Skeletal muscle tissue (tissue), 4 donors: ENCODE results near the gene CCDC69. TPM values are rescaled to one million over a fixed set of nuclear protein-coding genes. Genes with fewer than 3 reads are reported as not detected.
"Not testable (repeated sequence)": the region's sequence is repeated elsewhere in the genome, so short reads cannot be mapped to it uniquely, and the experiment has no call there.

Source experiments
- H3K27ac ChIP-seq: one replicate; pipeline ENCODE4 v1.7.0; 2013; ENCODE audit warnings: mild to moderate bottlenecking, low read depth, low read length, inconsistent platforms
- H3K27me3 ChIP-seq, 3 donors: one replicate each; pipeline ENCODE4 v1.7.0; 2013; ENCODE audit warnings: low read length in 3 of 3; ENCODE audit not compliant: control insufficient read depth in 3 of 3, insufficient read depth in 3 of 3
- H3K36me3 ChIP-seq, 3 donors: one replicate each; pipeline ENCODE4 v1.7.0; 2013; ENCODE audit warnings: low read length in 3 of 3; ENCODE audit not compliant: control insufficient read depth in 3 of 3, insufficient read depth in 3 of 3
- H3K4me1 ChIP-seq, 3 donors: one replicate each; pipeline ENCODE4 v1.7.0; 2013; ENCODE audit warnings: low read length in 3 of 3, mild to moderate bottlenecking in 3 of 3; ENCODE audit not compliant: control insufficient read depth in 3 of 3, insufficient read depth in 3 of 3
- H3K4me3 ChIP-seq, 3 donors: one replicate each; pipeline ENCODE4 v1.7.0; 2013; ENCODE audit warnings: low read length in 3 of 3
- H3K9ac ChIP-seq, 3 donors: one replicate each; pipeline ENCODE4 v1.7.0; 2013; ENCODE audit warnings: low read length in 3 of 3, mild to moderate bottlenecking in 3 of 3, moderate library complexity in 2 of 3, low read depth in 1 of 3
- H3K9me3 ChIP-seq, 3 donors: one replicate each; pipeline ENCODE4 v1.7.0; 2013; ENCODE audit warnings: low read length in 3 of 3; ENCODE audit not compliant: control insufficient read depth in 3 of 3
- total RNA-seq: library from RNA; depleted of rRNA; stranded (reverse); fragments of >200 nt; gene quantifications from one replicate; pipeline ENCODE4 v1.2.3, GENCODE V29; 2014
- donor health status: Osteomylitis.

CCDC69 gene
- total RNA-seq, 1 donor from 2014 or later: 21.9 TPM

- Histone ChIP-seq H3K4me3 (peak overlapping the region in 1 of 3 donors; percentile 68), H3K27ac (peak overlapping the region; percentile 92), H3K36me3 (no peaks in the 10 kb centered on the region), H3K9me3 (no peaks in the 10 kb centered on the region), H3K9ac (peak overlapping the region; percentile 71 to 88 (median 77)), H3K27me3 (peaks cover 0 to 2% (median 0%) of the 10 kb centered on the region in 3 donors), H3K4me1 (peaks cover 20 to 40% (median 29%) of the 10 kb centered on the region in 3 donors)
Observed at GRCh38 chr5:151237685-151238084, 13.8 kb upstream of the CCDC69 start.

- no peak overlapping the region for H3K4me3 ChIP-seq
- H3K4me1 ChIP-seq: peaks cover 20 to 40% (median 29%) of the 10 kb centered on the region in 3 donors
- no peak overlapping the region for H3K9ac ChIP-seq
- H3K9me3 ChIP-seq: no peaks in the 10 kb centered on the region
- peaks cover 0 to 2% (median 0%) of the 10 kb centered on the region in 3 donors for H3K27me3 ChIP-seq
- no peaks in the 10 kb centered on the region for H3K36me3 ChIP-seq
- H3K27ac ChIP-seq: peak overlapping the region; percentile 92
Observed at GRCh38 chr5:151236888-151237287, 13.0 kb upstream of the CCDC69 start.

- peak overlapping the region; percentile 77 for H3K27ac ChIP-seq
- H3K9me3 ChIP-seq, H3K27me3 ChIP-seq, H3K36me3 ChIP-seq: not testable (repeated sequence)
- H3K9ac ChIP-seq: peak overlapping the region; percentile 36 to 71 (median 61)
- H3K4me3 ChIP-seq: peak overlapping the region; percentile 40 to 58 (median 48)
- peaks cover 20 to 40% (median 29%) of the 10 kb centered on the region in 3 donors for H3K4me1 ChIP-seq
Observed at GRCh38 chr5:151235239-151235571, 11.3 kb upstream of the CCDC69 start.

GRCh38 chr5:151234476-151235238 is 10.8 kb upstream of the CCDC69 start:
- Histone ChIP-seq H3K36me3 (no peaks in the 10 kb centered on the region), H3K9me3 (no peaks in the 10 kb centered on the region), H3K9ac (peak overlapping the region; percentile 36 to 71 (median 61)), H3K4me1 (peaks cover 20 to 38% (median 29%) of the 10 kb centered on the region in 3 donors), H3K27ac (peak overlapping the region; percentile 77), H3K27me3 (peaks cover 0 to 2% (median 0%) of the 10 kb centered on the region in 3 donors), H3K4me3 (peak overlapping the region; percentile 40 to 58 (median 48))

GRCh38 chr5:151233616-151234085 is 9.8 kb upstream of the CCDC69 start:
- Histone ChIP-seq H3K36me3 (no peaks in the 10 kb centered on the region), H3K9ac (no peak overlapping the region), H3K9me3 (no peaks in the 10 kb centered on the region), H3K27me3 (peaks cover 0 to 2% (median 0%) of the 10 kb centered on the region in 3 donors), H3K27ac (peak overlapping the region; percentile 77), H3K4me3 (no peak overlapping the region), H3K4me1 (peaks cover 19 to 33% (median 22%) of the 10 kb centered on the region in 3 donors)

GRCh38 chr5:151231359-151231758 is 7.5 kb upstream of the CCDC69 start:
- H3K9me3 ChIP-seq: no peaks in the 10 kb centered on the region
- H3K4me1 ChIP-seq: peaks cover 10 to 21% (median 12%) of the 10 kb centered on the region in 3 donors
- H3K4me3 ChIP-seq: no peak overlapping the region
- no peak overlapping the region for H3K9ac ChIP-seq
- H3K36me3 ChIP-seq: no peaks in the 10 kb centered on the region
- no peak overlapping the region for H3K27ac ChIP-seq
- peaks cover 0 to 2% (median 0%) of the 10 kb centered on the region in 3 donors for H3K27me3 ChIP-seq

- H3K27ac ChIP-seq: peak overlapping the region; percentile 61
- H3K9ac ChIP-seq: no peak overlapping the region
- H3K36me3 ChIP-seq: no peaks in the 10 kb centered on the region
- peaks cover 0 to 2% (median 0%) of the 10 kb centered on the region in 3 donors for H3K27me3 ChIP-seq
- no peak overlapping the region for H3K4me3 ChIP-seq
- H3K9me3 ChIP-seq: no peaks in the 10 kb centered on the region
- peaks cover 10 to 17% (median 11%) of the 10 kb centered on the region in 3 donors for H3K4me1 ChIP-seq
Observed at GRCh38 chr5:151230048-151230680, 6.3 kb upstream of the CCDC69 start.

- Histone ChIP-seq H3K9ac (no peak overlapping the region), H3K4me1 (peaks cover 6 to 11% (median 6%) of the 10 kb centered on the region in 3 donors), H3K27ac (no peak overlapping the region), H3K4me3 (no peak overlapping the region), H3K36me3 (no peaks in the 10 kb centered on the region), H3K9me3 (no peaks in the 10 kb centered on the region), H3K27me3 (peaks cover 0 to 2% (median 0%) of the 10 kb centered on the region in 3 donors)
Observed at GRCh38 chr5:151228986-151229385, 5.1 kb upstream of the CCDC69 start.

- Histone ChIP-seq H3K9me3 (no peaks in the 10 kb centered on the region), H3K27me3 (peaks cover 0 to under 1% (median 0%) of the 10 kb centered on the region in 3 donors), H3K4me1 (peaks cover 10 to 12% (median 11%) of the 10 kb centered on the region in 3 donors), H3K4me3 (no peak overlapping the region), H3K9ac (no peak overlapping the region), H3K36me3 (no peaks in the 10 kb centered on the region), H3K27ac (no peak overlapping the region)
Observed at GRCh38 chr5:151227918-151228447, 4.1 kb upstream of the CCDC69 start.
